Neural cell (in vitro differentiated cells): ENCODE data around the gene MPHOSPH8. TPM values are rescaled to one million over a fixed set of nuclear protein-coding genes. Genes with fewer than 3 reads are reported as not detected.

ENCODE experiments used
- polyA plus RNA-seq: library from polyadenylated mRNA; depleted of rRNA; stranded (reverse); fragments of >200 nt; gene quantifications from 2 replicates; pipeline ENCODE4 v1.2.3, GENCODE V29; 2014

Gene MPHOSPH8
- polyA plus RNA-seq, 1 donor from 2014 or later = 35.0 TPM

Other genes with a start within 250 kb of the MPHOSPH8 start
- gene TPTE2, start 72.1 kb upstream of the MPHOSPH8 start, polyA plus RNA-seq = 0.83 and 1.0 TPM in 2 replicates
- 158 and 166 TPM in 2 replicates for gene PSPC1, start 149.3 kb downstream of the MPHOSPH8 start, polyA plus RNA-seq
- gene ZMYM5, start 230.0 kb downstream of the MPHOSPH8 start, polyA plus RNA-seq = 26.1 and 27.1 TPM in 2 replicates